NCI-H128 (cell line): ENCODE data around the gene NCS1.

Experiments
- DNase-seq: peaks from one replicate; lab custom pipeline; 2025; ENCODE audit not compliant: unreplicated experiment; lab: John Stamatoyannopoulos, UW

Gene NCS1

GRCh38 chr9:130147198-130147597 is 25.0 kb upstream of the NCS1 start:
- no peak for DNase-seq

- DNase-seq, result no peak
These were observed 24.3 kb upstream of the NCS1 start for GRCh38 chr9:130147910-130148309.

GRCh38 chr9:130149031-130149430 is 23.2 kb upstream of the NCS1 start:
- DNase-seq, result no peak

- no peak for DNase-seq
These were observed 22.4 kb upstream of the NCS1 start for GRCh38 chr9:130149654-130150286.

GRCh38 chr9:130150779-130151382 is 21.3 kb upstream of the NCS1 start:
- DNase-seq, result no peak

- DNase-seq, result no peak
These were observed 17.4 kb upstream of the NCS1 start for GRCh38 chr9:130154816-130155215.

- no peak for DNase-seq
These were observed 16.6 kb upstream of the NCS1 start for GRCh38 chr9:130155647-130156046.

- no peak for DNase-seq
These were observed 15.5 kb upstream of the NCS1 start for GRCh38 chr9:130156672-130157071.

GRCh38 chr9:130157079-130157478 is 15.1 kb upstream of the NCS1 start:
- DNase-seq, result no peak

GRCh38 chr9:130158001-130158400 is 14.2 kb upstream of the NCS1 start:
- DNase-seq, result no peak

GRCh38 chr9:130159057-130159456 is 13.1 kb upstream of the NCS1 start:
- DNase-seq, result no peak

GRCh38 chr9:130159915-130160670 is 12.1 kb upstream of the NCS1 start:
- DNase-seq, result no peak

- no peak for DNase-seq
These were observed 11.2 kb upstream of the NCS1 start for GRCh38 chr9:130160862-130161470.

GRCh38 chr9:130165579-130165978 is 6.6 kb upstream of the NCS1 start:
- no peak for DNase-seq

GRCh38 chr9:130166399-130166798 is 5.8 kb upstream of the NCS1 start:
- no peak for DNase-seq

- DNase-seq, result no peak
These were observed 4.3 kb upstream of the NCS1 start for GRCh38 chr9:130167927-130168326.

- no peak for DNase-seq
These were observed 717 bp upstream of the NCS1 start for GRCh38 chr9:130171226-130172148.

GRCh38 chr9:130172858-130173665 is 858 bp downstream of the NCS1 start:
- DNase-seq, result no peak

- no peak for DNase-seq
These were observed 1.4 kb downstream of the NCS1 start for GRCh38 chr9:130173666-130173983.

GRCh38 chr9:130174025-130174424 is 1.8 kb downstream of the NCS1 start:
- no peak for DNase-seq
